ENCODE measurements around the gene CST9.

The CST9 gene, protein sequence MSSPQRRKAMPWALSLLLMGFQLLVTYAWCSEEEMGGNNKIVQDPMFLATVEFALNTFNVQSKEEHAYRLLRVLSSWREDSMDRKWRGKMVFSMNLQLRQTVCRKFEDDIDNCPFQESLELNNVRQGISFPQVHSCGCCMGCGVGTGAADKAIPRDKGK

DNA sequence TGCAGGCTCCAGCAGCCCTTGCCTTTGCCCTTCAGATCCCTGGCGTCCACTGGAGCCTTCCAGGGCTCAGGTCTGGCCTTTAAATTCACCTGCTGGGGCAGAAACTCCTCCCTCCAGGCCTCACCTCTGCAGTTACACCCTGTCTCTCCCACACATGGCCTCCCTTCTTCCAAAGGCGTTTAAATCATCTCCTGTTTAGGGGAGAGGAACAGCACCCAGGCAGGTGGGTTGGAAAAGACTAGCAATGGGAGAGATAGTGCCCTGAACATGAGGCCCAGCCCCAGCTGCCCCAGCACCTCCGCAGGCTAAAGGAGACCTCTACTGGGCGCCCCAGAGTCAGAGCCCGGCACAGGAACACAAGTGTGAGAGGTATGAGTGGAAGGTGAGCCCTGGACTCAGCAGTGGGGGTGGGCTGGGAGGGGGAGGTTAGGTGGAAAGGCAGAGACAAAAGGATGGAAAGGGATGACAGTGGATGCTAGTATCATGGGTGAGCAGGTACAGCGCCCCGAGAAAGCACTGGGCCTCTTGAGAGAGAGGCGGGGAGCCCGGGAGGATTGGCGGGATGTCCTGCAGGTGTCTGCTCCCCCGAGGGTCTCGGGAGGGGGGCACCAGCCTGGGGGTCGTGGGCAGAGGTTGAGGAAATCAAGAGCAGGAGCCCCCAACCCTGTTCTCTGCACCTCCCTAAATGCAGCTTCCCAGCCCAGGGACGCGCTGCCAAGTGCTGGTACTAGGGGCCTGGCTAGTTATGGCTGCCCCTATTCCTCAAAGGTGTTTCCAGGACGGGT, at the start of gene CST9:
TSS of gene CST9 (minus strand) at position 51 of the 785 bp plus-strand sequence. CDS start 53 bp downstream, outside the sequence.
- no peak within 1 kb of the TSS for H3K4me3 Mint-ChIP-seq
- no peak within 1 kb of the TSS for H3K27ac Mint-ChIP-seq
- H3K36me3 Mint-ChIP-seq: no peaks in the 10 kb centered on the region
- no peaks in the 10 kb centered on the region for H3K9me3 Mint-ChIP-seq
- H3K27me3 Mint-ChIP-seq: peaks cover 3% of the 10 kb centered on the region
- H3K4me1 Mint-ChIP-seq: no peaks in the 10 kb centered on the region

DNA sequence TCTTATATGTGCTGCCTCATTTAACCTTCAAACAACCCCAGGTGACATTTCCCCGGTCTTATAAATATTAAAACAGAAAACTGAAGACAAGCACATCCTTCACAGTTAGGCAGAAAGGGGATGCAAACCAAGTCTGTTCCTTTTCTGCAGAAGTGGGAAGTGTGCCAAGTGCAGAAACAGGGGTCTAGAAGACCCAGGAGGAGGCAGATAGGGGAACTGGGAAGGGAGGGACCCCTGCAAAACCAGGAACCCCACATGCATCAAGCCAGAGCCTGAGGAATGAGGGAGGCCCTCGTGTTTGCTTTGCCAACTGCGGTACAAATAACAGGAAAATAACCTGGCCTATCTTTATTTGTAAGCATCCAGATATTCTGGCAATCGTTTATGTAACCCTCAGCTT, 49.0 kb upstream of the CST9 start:
- H3K27ac Mint-ChIP-seq: no peak overlapping the region
- no peaks in the 10 kb centered on the region for H3K36me3 Mint-ChIP-seq
- peaks cover 6% of the 10 kb centered on the region for H3K27me3 Mint-ChIP-seq
- no peaks in the 10 kb centered on the region for H3K9me3 Mint-ChIP-seq
- no peak overlapping the region for H3K4me3 Mint-ChIP-seq
- no peaks in the 10 kb centered on the region for H3K4me1 Mint-ChIP-seq

DNA sequence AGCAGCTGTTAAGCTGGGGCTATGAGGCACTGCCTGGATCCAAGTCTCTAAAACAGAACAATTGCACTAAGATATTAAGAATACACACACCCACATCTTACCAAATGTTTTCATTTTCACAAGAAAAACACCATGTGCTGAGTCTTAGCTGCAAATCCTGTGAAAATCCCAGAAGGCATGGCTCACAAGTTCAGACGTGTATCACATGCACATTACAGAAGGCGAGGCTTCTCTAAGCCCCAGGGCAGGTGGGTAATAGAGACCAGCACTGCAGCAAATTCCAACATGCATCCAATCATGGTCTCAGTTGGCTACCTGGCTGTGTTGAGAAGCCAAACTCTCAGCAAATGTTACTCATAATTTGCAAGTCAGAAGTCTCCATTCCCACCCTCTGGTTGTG, 48.3 kb upstream of the CST9 start:
- H3K9me3 Mint-ChIP-seq: no peaks in the 10 kb centered on the region
- no peaks in the 10 kb centered on the region for H3K36me3 Mint-ChIP-seq
- no peaks in the 10 kb centered on the region for H3K4me1 Mint-ChIP-seq
- H3K4me3 Mint-ChIP-seq: no peak overlapping the region
- H3K27ac Mint-ChIP-seq: no peak overlapping the region
- peaks cover 6% of the 10 kb centered on the region for H3K27me3 Mint-ChIP-seq

DNA sequence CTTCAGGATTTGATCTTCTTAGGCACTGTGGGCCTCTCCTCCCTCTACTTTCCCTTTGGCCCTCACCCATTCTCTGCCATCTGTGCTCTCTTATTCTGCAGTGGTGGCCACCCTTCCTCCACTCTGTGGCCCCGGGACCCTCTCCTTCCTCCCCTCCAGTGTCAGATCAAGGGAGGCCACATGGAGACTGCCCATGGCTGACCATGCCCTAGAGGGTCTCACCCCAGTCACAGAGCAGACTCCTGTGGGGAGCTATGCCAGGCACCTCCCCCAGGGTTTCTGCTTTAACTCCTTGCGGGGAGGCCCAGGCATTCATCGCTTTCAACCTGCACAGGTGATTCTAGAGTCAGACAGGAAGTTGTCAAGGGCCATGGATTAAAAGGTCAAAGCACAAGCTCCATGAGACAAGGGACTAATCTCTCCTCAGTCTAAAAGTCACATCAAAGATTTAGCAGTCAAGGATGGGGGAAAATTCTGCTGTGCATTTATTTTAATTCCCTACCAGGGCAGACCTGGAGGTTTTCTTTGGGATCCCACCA, 47.8 kb upstream of the CST9 start:
- Mint-ChIP-seq H3K4me1 (no peaks in the 10 kb centered on the region), H3K9me3 (no peaks in the 10 kb centered on the region), H3K27me3 (peaks cover 6% of the 10 kb centered on the region), H3K4me3 (no peak overlapping the region), H3K36me3 (no peaks in the 10 kb centered on the region), H3K27ac (no peak overlapping the region)

DNA sequence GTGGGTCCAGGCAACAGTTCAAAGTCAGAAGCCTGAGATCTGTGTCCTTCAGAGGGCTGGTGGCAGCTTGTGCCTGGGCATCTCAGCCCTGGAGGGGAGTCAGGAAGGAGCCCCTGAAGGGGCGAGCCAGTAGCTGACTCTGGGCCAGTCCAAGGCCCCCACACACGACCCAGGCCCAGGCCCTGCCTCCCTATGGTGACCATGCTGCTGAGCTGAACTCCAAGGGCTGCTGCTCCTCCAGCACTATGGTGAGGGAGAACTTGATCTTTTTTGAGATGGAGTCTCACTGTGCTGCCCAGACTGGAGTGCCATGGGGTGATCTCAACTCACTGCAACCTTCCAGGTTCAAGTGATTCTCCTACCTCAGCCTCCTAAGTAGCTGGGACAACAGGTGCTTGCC, 47.2 kb upstream of the CST9 start:
- no peaks in the 10 kb centered on the region for H3K36me3 Mint-ChIP-seq
- no peaks in the 10 kb centered on the region for H3K4me1 Mint-ChIP-seq
- H3K27ac Mint-ChIP-seq: no peak overlapping the region
- H3K27me3 Mint-ChIP-seq: peaks cover 6% of the 10 kb centered on the region
- H3K9me3 Mint-ChIP-seq: no peaks in the 10 kb centered on the region
- no peak overlapping the region for H3K4me3 Mint-ChIP-seq

DNA sequence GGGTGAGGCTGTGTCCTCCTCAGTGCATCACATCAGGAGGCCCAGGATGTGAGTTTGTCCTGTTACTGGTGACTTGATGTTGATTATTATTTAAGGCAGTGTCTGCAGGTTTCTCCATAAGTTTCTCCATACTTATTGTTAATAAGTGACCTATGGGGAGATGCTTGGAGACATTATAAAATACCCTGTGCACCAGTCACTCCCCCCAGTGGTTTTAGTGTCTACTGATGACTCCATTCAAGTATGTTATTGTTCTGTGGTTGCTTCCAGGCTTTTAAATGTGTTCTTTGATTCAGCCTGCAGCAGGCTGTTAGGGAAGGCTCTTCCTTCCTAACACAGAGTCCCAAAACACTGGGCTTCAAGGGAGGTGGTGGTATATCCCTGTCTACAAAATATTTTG, 46.7 kb upstream of the CST9 start:
- no peaks in the 10 kb centered on the region for H3K9me3 Mint-ChIP-seq
- H3K4me1 Mint-ChIP-seq: no peaks in the 10 kb centered on the region
- peaks cover 6% of the 10 kb centered on the region for H3K27me3 Mint-ChIP-seq
- H3K27ac Mint-ChIP-seq: no peak overlapping the region
- no peak overlapping the region for H3K4me3 Mint-ChIP-seq
- H3K36me3 Mint-ChIP-seq: no peaks in the 10 kb centered on the region

DNA sequence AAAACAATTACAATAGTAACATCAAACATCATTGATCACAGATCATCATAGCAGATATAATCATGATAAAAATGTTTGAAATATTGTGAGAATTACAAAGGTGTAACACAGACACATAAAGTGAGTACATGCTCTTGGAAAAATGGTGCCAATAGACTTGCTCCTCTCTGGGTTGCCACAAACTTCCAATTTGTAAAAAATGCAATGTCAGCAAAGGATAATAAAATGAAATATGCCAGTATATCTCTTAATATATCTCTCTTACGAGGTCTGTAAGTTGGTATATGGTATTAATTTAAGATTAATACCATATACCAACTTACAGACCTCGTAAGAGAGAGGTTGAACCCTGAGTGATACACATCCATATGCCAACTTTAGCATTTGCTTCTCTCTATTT, 45.4 kb upstream of the CST9 start:
- H3K4me1 Mint-ChIP-seq: no peaks in the 10 kb centered on the region
- no peak overlapping the region for H3K27ac Mint-ChIP-seq
- H3K9me3 Mint-ChIP-seq: no peaks in the 10 kb centered on the region
- peaks cover 6% of the 10 kb centered on the region for H3K27me3 Mint-ChIP-seq
- no peak overlapping the region for H3K4me3 Mint-ChIP-seq
- no peaks in the 10 kb centered on the region for H3K36me3 Mint-ChIP-seq

DNA sequence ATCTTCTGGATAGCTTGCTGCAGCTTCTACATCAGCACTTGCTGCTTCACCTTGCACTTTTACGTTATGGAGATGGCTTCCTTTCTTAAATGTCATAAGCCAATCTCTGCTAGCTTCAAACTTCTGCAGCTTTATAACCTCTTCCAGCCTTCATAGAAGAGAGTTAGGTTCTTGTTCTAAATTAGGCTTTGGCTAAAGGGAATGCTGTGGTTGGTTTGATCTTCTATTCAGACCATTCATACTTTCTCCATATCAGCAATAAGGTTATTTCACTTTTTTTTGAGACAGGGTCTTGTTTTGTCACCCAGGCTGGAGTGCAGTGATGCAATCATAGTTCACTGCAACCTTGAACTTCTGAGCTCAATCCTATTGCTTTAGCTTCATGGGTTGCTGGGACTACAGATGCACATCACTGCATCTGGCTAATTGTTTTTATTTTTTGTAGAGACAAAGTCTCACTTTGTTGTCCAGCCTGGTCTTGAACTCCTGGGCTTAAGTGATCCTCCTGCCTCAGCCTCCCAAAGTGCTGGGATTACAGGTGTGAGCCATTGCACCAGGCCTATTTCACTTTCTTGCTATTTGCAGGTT, 44.2 kb upstream of the CST9 start:
- H3K36me3 Mint-ChIP-seq: no peaks in the 10 kb centered on the region
- H3K9me3 Mint-ChIP-seq: no peaks in the 10 kb centered on the region
- H3K27ac Mint-ChIP-seq: no peak overlapping the region
- no peaks in the 10 kb centered on the region for H3K4me1 Mint-ChIP-seq
- H3K4me3 Mint-ChIP-seq: no peak overlapping the region
- peaks cover 5% of the 10 kb centered on the region for H3K27me3 Mint-ChIP-seq

DNA sequence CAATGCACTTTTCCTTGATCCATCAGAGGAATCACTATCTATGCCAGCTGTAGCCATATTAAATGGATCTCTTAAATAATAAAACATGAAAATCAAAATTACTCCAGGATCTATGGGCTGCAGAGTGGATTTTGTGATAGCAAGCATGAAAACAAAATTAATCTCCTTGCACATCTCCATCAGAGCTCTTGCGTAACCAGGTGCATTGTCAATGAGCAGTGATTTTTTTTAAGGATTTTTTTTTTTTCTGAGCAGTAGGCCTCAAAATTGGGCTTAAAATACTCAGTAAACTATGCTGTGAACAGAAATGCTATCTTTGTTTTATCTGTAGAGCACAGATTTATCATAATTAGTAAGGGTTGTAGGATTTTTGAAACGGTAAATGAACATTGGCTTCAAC, 43.5 kb upstream of the CST9 start:
- H3K36me3 Mint-ChIP-seq: no peaks in the 10 kb centered on the region
- no peaks in the 10 kb centered on the region for H3K9me3 Mint-ChIP-seq
- peaks cover under 1% of the 10 kb centered on the region for H3K27me3 Mint-ChIP-seq
- H3K4me1 Mint-ChIP-seq: no peaks in the 10 kb centered on the region
- H3K27ac Mint-ChIP-seq: no peak overlapping the region
- H3K4me3 Mint-ChIP-seq: no peak overlapping the region

DNA sequence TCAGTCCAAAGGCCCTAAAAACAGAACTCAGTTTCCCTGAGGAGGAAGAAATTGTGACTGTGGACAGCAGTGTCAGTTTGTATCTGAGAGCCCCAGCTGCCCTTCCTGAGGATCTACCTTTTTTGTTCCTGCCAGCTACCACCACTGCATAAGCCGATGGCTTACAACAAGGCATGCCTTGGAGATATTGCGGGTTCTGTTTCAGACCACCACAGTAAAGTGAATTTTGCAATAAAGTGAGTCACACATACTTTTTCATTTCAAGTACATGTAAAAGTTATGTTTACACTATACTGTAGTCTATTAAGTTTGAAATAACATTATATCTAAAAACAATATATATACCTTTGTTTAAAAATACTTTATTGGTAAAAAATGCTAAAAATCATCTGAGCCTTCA, 41.6 kb upstream of the CST9 start:
- no peak overlapping the region for H3K27ac Mint-ChIP-seq
- H3K4me1 Mint-ChIP-seq: no peaks in the 10 kb centered on the region
- H3K36me3 Mint-ChIP-seq: no peaks in the 10 kb centered on the region
- no peaks in the 10 kb centered on the region for H3K9me3 Mint-ChIP-seq
- no peaks in the 10 kb centered on the region for H3K27me3 Mint-ChIP-seq
- H3K4me3 Mint-ChIP-seq: no peak overlapping the region

DNA sequence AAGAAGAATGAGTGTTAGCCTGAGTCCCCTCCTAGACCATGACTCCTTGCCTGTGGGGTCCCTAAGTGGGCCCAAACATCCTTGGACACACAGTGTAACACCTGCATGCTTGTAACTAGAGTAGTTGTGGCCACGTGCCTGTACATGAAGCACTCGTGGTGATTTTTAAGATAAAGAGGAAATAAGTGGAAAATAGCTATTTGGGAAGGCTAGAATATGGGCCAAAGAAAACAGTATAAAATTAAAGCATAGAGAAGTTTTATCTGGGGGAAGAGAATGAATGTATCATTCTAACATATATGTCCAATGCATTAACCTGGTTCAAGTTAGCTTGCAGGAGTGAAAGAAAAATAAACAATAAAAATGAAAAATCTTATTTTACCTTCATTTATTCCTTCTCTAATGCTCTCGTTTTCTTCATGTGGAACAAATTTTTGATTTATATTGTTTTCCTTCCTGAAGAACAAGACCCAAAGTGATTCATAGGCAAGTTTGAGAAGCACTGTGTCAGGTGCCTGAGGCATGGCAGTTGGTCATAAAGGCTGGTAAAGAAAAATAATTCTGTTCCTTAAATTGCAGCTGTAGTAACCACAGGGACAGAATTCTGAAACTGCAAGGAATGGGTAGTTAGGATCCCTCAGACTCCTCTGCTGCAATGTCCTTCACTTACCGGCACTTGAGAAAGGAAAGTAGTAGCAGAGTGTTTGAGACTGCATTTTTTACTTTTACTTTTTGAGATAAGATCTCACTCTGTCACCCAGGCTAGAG, 40.6 kb upstream of the CST9 start:
- Mint-ChIP-seq H3K27me3 (no peaks in the 10 kb centered on the region), H3K9me3 (no peaks in the 10 kb centered on the region), H3K4me3 (no peak overlapping the region), H3K27ac (no peak overlapping the region), H3K4me1 (no peaks in the 10 kb centered on the region), H3K36me3 (no peaks in the 10 kb centered on the region)

DNA sequence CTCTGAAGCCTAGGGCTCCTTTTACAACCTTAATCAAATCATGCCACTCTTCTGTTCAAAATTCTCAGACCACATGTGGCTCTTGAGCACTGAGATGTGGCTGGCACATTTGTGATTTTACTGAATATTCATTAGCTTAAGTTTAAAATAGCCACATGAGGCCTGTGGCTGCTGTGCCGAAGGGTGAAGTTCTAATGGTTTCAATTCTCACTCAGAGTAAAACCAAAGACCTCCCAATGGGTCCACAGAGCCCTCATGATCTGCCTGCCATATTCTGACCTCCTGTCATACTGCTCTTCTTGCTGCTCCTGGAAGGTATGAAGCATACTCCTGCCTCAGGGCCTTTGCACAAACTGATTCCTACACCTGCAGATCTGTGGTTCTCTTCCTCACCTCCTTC, 39.9 kb upstream of the CST9 start:
- Mint-ChIP-seq H3K36me3 (no peaks in the 10 kb centered on the region), H3K27ac (no peak overlapping the region), H3K27me3 (no peaks in the 10 kb centered on the region), H3K4me1 (no peaks in the 10 kb centered on the region), H3K9me3 (no peaks in the 10 kb centered on the region), H3K4me3 (no peak overlapping the region)

DNA sequence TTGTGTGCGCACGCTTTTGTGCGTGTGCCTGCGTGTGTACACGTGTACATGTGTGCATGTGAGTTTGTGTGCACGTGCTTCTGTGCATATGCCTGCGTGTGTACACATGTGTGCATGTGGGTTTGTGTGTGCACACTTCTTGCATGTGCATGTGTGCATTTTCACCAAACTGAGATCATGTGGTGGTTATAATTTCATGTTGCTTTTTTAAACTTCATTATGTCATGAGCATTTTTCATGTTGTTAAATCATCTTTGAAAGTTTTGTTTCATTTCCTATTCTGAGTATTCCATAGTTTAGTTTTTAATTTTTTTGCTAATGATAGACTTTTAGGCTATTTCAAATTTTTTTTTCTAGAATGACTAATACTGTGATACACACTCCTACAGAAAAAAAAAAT, 38.4 kb upstream of the CST9 start:
- Mint-ChIP-seq H3K4me1 (no peaks in the 10 kb centered on the region), H3K4me3 (no peak overlapping the region), H3K36me3 (no peaks in the 10 kb centered on the region), H3K9me3 (no peaks in the 10 kb centered on the region), H3K27ac (no peak overlapping the region), H3K27me3 (peaks cover 4% of the 10 kb centered on the region)

DNA sequence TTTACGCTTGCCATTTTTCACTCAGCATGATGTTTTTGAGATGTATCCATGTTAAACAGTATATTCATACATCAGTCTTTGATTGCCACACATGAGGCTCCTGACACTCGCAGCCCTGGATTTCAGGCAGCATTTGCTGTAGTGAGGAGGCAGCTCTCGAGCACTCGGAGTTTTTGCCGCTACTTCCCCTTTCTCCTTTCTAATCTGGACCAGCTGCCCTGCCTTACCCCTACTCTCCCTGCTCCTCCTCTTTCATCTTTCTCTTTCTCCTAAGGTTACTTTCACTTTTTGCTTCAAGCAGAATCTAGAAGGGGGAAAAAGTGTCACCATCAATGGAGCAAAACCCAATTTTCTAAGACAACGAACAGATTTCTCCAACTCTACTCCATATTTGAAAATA, 37.9 kb upstream of the CST9 start:
- H3K27me3 Mint-ChIP-seq: peaks cover 6% of the 10 kb centered on the region
- H3K9me3 Mint-ChIP-seq: no peaks in the 10 kb centered on the region
- H3K36me3 Mint-ChIP-seq: no peaks in the 10 kb centered on the region
- no peak overlapping the region for H3K27ac Mint-ChIP-seq
- no peak overlapping the region for H3K4me3 Mint-ChIP-seq
- H3K4me1 Mint-ChIP-seq: no peaks in the 10 kb centered on the region

DNA sequence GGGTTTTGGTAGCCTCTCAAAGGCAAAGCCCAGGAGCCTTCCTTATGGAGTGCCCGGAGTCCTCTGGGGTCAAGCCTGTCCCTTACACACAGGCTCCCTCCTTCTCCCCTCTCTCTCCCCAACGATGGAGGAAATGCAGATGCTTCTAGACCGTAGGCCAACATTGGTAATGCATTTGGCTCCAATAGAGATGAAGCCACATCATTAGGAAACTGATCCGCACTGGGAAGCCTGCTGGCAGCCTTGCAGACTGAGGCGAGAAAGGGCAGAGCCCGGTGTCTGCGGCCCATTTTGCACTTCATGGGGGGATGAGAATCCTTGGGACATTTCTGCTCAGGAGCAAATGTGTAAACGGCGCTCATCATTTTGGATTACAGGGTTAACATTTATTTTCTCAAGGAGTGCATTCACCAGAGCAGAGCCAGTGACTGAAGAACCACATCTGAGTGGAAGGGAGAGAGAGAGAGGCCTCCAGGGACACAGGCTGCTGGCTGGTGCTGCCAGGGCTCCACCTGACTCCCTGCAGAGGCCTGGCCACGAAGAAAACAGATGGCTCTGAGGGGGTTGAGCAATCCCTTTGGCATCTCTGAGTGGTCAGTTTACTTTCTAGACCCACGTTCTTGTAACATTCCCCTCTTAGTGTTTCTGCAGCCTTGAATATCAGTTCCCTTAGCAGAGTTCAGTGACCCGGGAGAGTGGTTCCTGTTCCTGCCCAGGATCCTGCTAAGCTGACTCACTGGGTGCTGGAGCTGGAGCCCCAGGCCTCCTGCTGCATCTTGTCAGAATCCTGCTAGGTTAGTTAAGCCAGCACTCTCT, 36.4 kb upstream of the CST9 start:
- no peaks in the 10 kb centered on the region for H3K9me3 Mint-ChIP-seq
- no peaks in the 10 kb centered on the region for H3K4me1 Mint-ChIP-seq
- peaks cover 6% of the 10 kb centered on the region for H3K27me3 Mint-ChIP-seq
- no peak overlapping the region for H3K27ac Mint-ChIP-seq
- H3K4me3 Mint-ChIP-seq: no peak overlapping the region
- H3K36me3 Mint-ChIP-seq: no peaks in the 10 kb centered on the region

Measured in activated naive CD4-positive, alpha-beta T cell treated with anti-CD3 and anti-CD28 coated beads, Interleukin-2, amount 50 U/mL, for 24 hours (primary cell).